SU-DHL-6 (cell line): ENCODE measurements around the gene EAF2.

ENCODE experiments used
- EZH2phosphoT487 ChIP-seq: fragments of 200-600 bp; sonication (generic), shearing (Covaris generic); conservative IDR thresholded peaks from 2 replicates; pipeline ENCODE4 v1.6.1; 2018; ENCODE audit warnings: mild to moderate bottlenecking, antibody characterized with exemption, low read length, moderate library complexity, mixed read lengths
- TF ChIP-seq, protein P1 (sequence below): fragments of 200-600 bp; sonication (generic); IDR thresholded peaks from one replicate; pipeline ENCODE4 v1.5.1; 2017; ENCODE audit warnings: antibody characterized with exemption, mild to moderate bottlenecking, low read length, moderate library complexity; ENCODE audit not compliant: insufficient read depth, poor library complexity, severe bottlenecking

DNA sequence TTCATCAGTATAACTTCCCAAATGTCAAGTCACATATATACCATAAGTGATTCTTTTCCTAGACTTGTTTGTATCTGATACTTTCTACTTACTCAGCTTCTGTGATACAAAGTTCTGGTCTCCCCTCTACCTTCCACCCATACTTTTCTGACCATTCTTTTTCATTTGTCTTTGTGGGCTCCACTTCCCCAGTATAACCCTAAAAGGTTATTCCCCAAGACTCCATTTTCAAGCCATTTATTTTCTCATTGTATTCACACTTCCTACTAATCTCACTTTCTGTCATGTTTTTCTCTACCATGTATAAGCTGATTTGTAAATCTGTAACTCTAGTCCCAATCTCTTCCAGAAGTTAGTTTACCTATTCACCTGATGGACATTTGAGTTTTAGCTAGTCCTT lies 34.1 kb upstream of the EAF2 start:
- TF ChIP-seq, protein P1, sequence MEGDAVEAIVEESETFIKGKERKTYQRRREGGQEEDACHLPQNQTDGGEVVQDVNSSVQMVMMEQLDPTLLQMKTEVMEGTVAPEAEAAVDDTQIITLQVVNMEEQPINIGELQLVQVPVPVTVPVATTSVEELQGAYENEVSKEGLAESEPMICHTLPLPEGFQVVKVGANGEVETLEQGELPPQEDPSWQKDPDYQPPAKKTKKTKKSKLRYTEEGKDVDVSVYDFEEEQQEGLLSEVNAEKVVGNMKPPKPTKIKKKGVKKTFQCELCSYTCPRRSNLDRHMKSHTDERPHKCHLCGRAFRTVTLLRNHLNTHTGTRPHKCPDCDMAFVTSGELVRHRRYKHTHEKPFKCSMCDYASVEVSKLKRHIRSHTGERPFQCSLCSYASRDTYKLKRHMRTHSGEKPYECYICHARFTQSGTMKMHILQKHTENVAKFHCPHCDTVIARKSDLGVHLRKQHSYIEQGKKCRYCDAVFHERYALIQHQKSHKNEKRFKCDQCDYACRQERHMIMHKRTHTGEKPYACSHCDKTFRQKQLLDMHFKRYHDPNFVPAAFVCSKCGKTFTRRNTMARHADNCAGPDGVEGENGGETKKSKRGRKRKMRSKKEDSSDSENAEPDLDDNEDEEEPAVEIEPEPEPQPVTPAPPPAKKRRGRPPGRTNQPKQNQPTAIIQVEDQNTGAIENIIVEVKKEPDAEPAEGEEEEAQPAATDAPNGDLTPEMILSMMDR: no peak
- TF ChIP-seq EZH2phosphoT487: no peak
